Left ventricle myocardium inferior (tissue), 1 donor: Measurements from ENCODE around the gene OGFR. TPM values are rescaled to one million over a fixed set of nuclear protein-coding genes. Genes with fewer than 3 reads are reported as not detected.
A peak's percentile ranks its signal among the peaks of the same experiment; 100 is the strongest.

Source experiments
- DNase-seq: peaks from one replicate; pipeline ENCODE4 v3.0.0-alpha.2; 2020
- H3K27ac ChIP-seq: fragments of 200-600 bp; replicated peaks from 2 replicates; pipeline ENCODE4 v1.8.0; 2021
- H3K27me3 ChIP-seq: fragments of 200-600 bp; 2 replicates; pipeline ENCODE4 v1.8.0; 2021; ENCODE audit warnings: low read depth
- H3K36me3 ChIP-seq: fragments of 200-600 bp; 2 replicates; pipeline ENCODE4 v1.8.0; 2021
- H3K4me1 ChIP-seq: fragments of 200-600 bp; 2 replicates; pipeline ENCODE4 v1.8.0; 2021
- H3K4me3 ChIP-seq: fragments of 200-600 bp; 2 replicates; pipeline ENCODE4 v1.8.0; 2021; ENCODE audit warnings: mild to moderate bottlenecking, moderate library complexity
- H3K9me3 ChIP-seq: fragments of 200-600 bp; replicated peaks from 2 replicates; pipeline ENCODE4 v1.8.0; 2021
- intact Hi-C: fragments of 100-400 bp; cut with micrococcal nuclease; formaldehyde crosslinking; loops from one replicate; pipeline ENCODE4 v1.11.0; 2022
- total RNA-seq: library from RNA; stranded (reverse); fragmentation: NEBNext Ultra II Directional; extraction: Animal tissue kit (Norgen Biotek cat#: 25700); gene quantifications from one replicate; pipeline ENCODE4 v1.2.1, GENCODE V29; 2021
- TF ChIP-seq, protein P1 (sequence below): fragments of 200-600 bp; IDR thresholded peaks from 2 replicates; pipeline ENCODE4 v1.8.0; 2021; ENCODE audit warnings: antibody characterized with exemption, mild to moderate bottlenecking, borderline replicate concordance
- donor health status: DM: no; HTN: yes; CAD: no; lungs with severe emphysema.

OGFR gene
- total RNA-seq, 1 donor from 2014 or later, result 19.2 TPM

DNA sequence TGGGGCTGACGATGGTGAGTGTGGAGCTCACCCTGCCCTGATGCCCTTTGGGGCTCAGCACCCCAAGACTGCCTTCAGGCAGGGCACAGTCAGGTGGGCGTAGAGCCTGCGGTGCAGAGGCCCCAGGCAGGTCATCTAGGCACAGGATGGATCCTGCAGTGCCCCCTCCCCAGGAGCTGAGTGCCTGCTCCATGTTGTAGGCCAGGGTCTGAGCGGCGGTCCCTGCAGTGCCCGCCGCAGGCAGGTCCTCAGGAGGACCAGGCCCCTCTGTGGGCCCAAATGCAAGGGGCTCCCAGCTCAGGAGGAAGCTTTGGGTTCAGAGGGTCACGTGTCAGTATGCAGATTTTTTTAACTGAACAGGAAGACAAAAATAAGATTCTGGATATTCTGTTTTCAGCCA lies 5.6 kb upstream of the OGFR start:
- intact Hi-C loops, result loop anchor here (10.0 kb wide), 1 partner anchor 294 kb away; no protein-coding TSS in a partner anchor
- H3K9me3 ChIP-seq, result no peaks in the 10 kb centered on the region

DNA sequence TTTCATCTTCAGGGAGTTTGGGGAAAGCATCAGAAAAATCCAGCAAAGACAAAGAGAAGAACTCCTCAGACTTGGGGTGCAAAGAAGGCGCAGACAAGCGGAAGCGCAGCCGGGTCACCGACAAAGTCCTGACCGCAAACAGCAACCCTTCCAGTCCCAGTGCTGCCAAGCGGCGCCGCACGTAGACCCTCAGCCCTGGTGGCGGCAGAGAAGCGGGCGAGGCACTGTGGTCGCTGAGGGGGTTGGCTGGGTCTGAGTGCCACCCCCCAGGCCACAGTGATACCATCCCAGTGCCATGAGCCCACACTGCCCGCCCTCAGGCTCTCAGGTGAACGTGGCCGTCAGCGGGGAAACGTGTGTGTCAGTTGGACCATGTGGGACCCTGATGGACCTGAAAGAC lies 5.2 kb upstream of the OGFR start:
- TF ChIP-seq, protein P1, sequence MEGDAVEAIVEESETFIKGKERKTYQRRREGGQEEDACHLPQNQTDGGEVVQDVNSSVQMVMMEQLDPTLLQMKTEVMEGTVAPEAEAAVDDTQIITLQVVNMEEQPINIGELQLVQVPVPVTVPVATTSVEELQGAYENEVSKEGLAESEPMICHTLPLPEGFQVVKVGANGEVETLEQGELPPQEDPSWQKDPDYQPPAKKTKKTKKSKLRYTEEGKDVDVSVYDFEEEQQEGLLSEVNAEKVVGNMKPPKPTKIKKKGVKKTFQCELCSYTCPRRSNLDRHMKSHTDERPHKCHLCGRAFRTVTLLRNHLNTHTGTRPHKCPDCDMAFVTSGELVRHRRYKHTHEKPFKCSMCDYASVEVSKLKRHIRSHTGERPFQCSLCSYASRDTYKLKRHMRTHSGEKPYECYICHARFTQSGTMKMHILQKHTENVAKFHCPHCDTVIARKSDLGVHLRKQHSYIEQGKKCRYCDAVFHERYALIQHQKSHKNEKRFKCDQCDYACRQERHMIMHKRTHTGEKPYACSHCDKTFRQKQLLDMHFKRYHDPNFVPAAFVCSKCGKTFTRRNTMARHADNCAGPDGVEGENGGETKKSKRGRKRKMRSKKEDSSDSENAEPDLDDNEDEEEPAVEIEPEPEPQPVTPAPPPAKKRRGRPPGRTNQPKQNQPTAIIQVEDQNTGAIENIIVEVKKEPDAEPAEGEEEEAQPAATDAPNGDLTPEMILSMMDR, result no peak
- peaks cover 35% of the 10 kb centered on the region for H3K36me3 ChIP-seq
- no peaks in the 10 kb centered on the region for H3K27me3 ChIP-seq
- no peak for DNase-seq
- H3K4me3 ChIP-seq, result no peak overlapping the region
- H3K27ac ChIP-seq, result no peak overlapping the region
- H3K4me1 ChIP-seq, result peaks cover 65% of the 10 kb centered on the region
- intact Hi-C loops, result loop anchor here (10.0 kb wide), 1 partner anchor 295 kb away; no protein-coding TSS in a partner anchor
- no peaks in the 10 kb centered on the region for H3K9me3 ChIP-seq

More for the DNA sequence above, 5.6 kb upstream of the OGFR start:
- peaks cover 35% of the 10 kb centered on the region for H3K36me3 ChIP-seq
- H3K4me1 ChIP-seq, result peaks cover 62% of the 10 kb centered on the region
- H3K4me3 ChIP-seq, result no peak overlapping the region
- no peaks in the 10 kb centered on the region for H3K27me3 ChIP-seq
- no peak for DNase-seq
- TF ChIP-seq, protein P1, result no peak
- no peak overlapping the region for H3K27ac ChIP-seq

DNA sequence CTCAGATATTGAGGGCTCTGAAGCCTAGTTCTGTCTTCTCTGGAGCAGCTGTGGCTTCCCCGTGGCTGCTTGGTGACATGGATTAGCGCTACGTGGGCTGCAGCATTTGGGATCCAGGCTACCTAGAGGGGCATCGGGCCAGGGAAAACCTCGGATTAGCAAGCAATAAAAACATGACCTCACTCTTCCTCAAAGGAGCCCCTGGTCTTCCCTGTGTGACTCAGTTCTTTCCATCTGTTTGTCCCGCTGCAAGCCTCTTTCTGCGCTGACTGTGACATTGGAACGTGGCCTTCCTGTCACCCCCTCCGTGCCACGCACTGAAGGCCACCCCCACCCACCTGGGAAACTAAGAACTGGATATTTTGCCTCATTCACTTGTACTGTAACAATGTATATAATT lies 4.8 kb upstream of the OGFR start:
- TF ChIP-seq, protein P1, result no peak
- no peak overlapping the region for H3K4me3 ChIP-seq
- H3K36me3 ChIP-seq, result peaks cover 35% of the 10 kb centered on the region
- H3K9me3 ChIP-seq, result no peaks in the 10 kb centered on the region
- no peaks in the 10 kb centered on the region for H3K27me3 ChIP-seq
- no peak for DNase-seq
- intact Hi-C loops, result loop anchor here (10.0 kb wide), 1 partner anchor 295 kb away; no protein-coding TSS in a partner anchor
- peaks cover 63% of the 10 kb centered on the region for H3K4me1 ChIP-seq
- no peak overlapping the region for H3K27ac ChIP-seq

DNA sequence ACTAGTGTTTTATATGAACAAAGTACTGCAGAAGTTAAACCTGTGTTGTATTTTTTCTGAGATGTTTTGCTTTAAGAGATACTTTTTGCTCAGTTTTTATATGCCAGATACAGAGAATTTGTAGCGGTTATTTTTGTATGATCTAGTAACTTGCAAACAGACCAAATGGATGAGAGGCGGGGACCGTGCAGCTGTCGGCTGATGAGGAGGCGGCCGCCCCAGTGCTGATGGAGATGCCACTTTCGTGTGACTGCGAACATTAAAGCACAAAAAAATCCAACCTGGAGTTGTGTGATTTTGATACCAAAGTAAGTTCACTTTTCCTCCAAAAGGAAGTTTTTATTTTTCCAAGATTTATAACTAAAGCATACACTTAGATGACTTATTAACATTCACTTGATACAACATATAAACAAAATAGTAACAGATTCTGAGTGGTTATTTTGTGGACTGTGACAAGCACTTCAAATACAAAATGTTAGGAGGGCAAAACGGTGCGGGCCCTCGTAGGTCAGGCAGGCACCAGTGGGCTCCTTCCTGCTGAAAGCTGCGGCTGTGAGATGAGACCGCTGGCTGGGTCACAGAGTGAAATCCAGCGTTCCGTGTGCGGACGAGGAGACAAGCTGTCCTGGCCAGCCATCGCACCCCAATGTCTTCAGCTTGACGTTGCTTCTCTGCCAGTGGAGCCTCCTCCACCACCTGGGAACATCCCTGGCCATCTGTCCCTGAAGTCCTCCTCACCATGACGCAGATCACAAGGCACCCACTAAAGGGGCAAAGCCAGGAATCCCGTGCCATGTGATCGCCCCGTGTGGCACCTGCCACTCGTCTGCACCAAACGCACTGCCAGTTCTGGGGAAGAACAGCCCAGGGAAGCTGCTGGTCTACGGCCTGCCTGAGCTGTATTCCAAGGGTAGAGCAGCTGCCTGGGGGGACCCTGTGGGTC lies 4.0 kb upstream of the OGFR start:
- H3K27me3 ChIP-seq, result no peaks in the 10 kb centered on the region
- intact Hi-C loops, result no loop called here
- TF ChIP-seq, protein P1, result no peak
- no peak for DNase-seq
- no peaks in the 10 kb centered on the region for H3K9me3 ChIP-seq
- peak overlapping the region; percentile 79 for H3K27ac ChIP-seq
- no peak overlapping the region for H3K4me3 ChIP-seq
- H3K4me1 ChIP-seq, result peaks cover 63% of the 10 kb centered on the region
- peaks cover 35% of the 10 kb centered on the region for H3K36me3 ChIP-seq

DNA sequence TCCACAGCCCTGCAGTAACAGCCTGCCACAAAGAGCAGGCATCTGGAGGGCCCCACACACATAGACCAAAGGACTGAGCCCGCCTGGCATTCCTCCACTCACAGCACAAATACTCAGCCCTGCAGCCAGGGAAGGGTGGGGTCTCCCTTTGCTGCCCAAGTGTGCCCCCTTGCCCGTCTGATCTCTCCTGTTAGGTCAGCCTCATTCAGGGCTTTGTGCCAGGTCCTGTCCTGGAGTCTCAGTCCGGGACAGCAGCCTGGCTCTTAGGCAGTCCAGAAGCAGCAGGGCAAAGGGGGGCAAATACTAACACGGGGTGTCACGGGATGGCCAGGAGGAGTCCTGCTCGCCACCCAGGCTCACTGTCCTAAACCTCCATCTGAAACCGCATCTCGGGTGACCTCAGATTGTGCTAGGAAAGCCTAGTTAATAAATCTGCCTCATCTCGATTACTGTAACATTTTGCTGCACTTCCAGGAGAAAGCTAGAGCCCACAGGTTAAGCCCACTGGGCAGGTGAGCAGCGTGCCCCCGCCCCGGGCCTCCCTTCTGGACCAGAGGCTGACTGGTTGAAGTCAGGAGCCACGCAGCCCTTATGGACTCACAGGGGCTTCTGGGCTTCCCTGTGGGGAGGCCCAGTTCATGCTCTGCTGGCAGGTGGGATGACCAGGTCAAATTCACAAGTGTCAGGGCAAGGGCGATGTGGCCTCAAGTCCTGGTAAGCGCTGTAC lies 3.2 kb upstream of the OGFR start:
- intact Hi-C loops, result no loop called here
- H3K36me3 ChIP-seq, result peaks cover 35% of the 10 kb centered on the region
- H3K27ac ChIP-seq, result peak overlapping the region; percentile 79
- peaks cover 68% of the 10 kb centered on the region for H3K4me1 ChIP-seq
- H3K4me3 ChIP-seq, result no peak overlapping the region
- H3K9me3 ChIP-seq, result no peaks in the 10 kb centered on the region
- H3K27me3 ChIP-seq, result no peaks in the 10 kb centered on the region
- DNase-seq, result no peak
- TF ChIP-seq, protein P1, result peak; percentile 8
